GM18520 (cell line): ENCODE measurements around the gene SAMM50.

ENCODE experiments used
- ATAC-seq: cut with Tn5 transposase; IDR thresholded peaks from one replicate; pipeline ENCODE4 v1.9.1; 2021; ENCODE audit not compliant: unreplicated experiment

The SAMM50 gene

GRCh38 chr22:43976861-43977795 is 21.9 kb downstream of the SAMM50 start:
- ATAC-seq: no peak

- ATAC-seq: no peak
Measured at GRCh38 chr22:43978558-43978957, 23.3 kb downstream of the SAMM50 start.

GRCh38 chr22:43980579-43980978 is 25.3 kb downstream of the SAMM50 start:
- ATAC-seq: no peak

- ATAC-seq: no peak
Measured at GRCh38 chr22:43980996-43981395, 25.8 kb downstream of the SAMM50 start.

GRCh38 chr22:43983808-43984207 is 28.6 kb downstream of the SAMM50 start:
- no peak for ATAC-seq

- ATAC-seq: no peak
Measured at GRCh38 chr22:43985532-43985931, 30.3 kb downstream of the SAMM50 start.

- no peak for ATAC-seq
Measured at GRCh38 chr22:43988116-43988820, 33.0 kb downstream of the SAMM50 start.

- no peak for ATAC-seq
Measured at GRCh38 chr22:43988960-43989359, 33.7 kb downstream of the SAMM50 start.

- no peak for ATAC-seq
Measured at GRCh38 chr22:43990044-43990443, 34.8 kb downstream of the SAMM50 start.

- ATAC-seq: no peak
Measured at GRCh38 chr22:43991316-43992020, 36.2 kb downstream of the SAMM50 start.

- ATAC-seq: no peak
Measured at GRCh38 chr22:43992331-43992821, 37.1 kb downstream of the SAMM50 start.

GRCh38 chr22:43993072-43993760 is 38.0 kb downstream of the SAMM50 start:
- ATAC-seq: no peak

GRCh38 chr22:43994006-43994405 is 38.8 kb downstream of the SAMM50 start:
- no peak for ATAC-seq

GRCh38 chr22:43994416-43994815 is 39.2 kb downstream of the SAMM50 start:
- ATAC-seq: no peak

GRCh38 chr22:43995057-43995685 is 39.9 kb downstream of the SAMM50 start:
- no peak for ATAC-seq

GRCh38 chr22:43995798-43996169 is 40.5 kb downstream of the SAMM50 start:
- peak; percentile 5 for ATAC-seq

GRCh38 chr22:43996170-43996980 is 41.1 kb downstream of the SAMM50 start:
- ATAC-seq: peak; percentile 51

- ATAC-seq: no peak
Measured at GRCh38 chr22:43996981-43997265, 41.7 kb downstream of the SAMM50 start.

- ATAC-seq: no peak
Measured at GRCh38 chr22:43998679-43999264, 43.5 kb downstream of the SAMM50 start.
